HFF-Myc (cell line): ENCODE results near the gene ZP1.

Experiments used
- DNase-seq: peaks from one replicate; pipeline ENCODE4 v3.0.0-alpha.2; 2011; ENCODE audit warnings: low read depth; ENCODE audit errors: extremely low read depth
- H3K4me3 ChIP-seq: replicated peaks from 2 replicates; pipeline ENCODE4 v1.5.1; 2011; ENCODE audit warnings: low read depth, mild to moderate bottlenecking, control low read depth, low read length
- CTCF ChIP-seq: IDR thresholded peaks from 2 replicates; pipeline ENCODE4 v1.5.1; 2012; ENCODE audit warnings: mild to moderate bottlenecking, low read depth, low read length, control low read depth; ENCODE audit errors: missing control alignments

Gene ZP1

GRCh38 chr11:60923326-60923725 lies 56.0 kb downstream of the ZP1 start:
- DNase-seq: no peak
- no peak overlapping the region for H3K4me3 ChIP-seq
- no peak for TF ChIP-seq CTCF

GRCh38 chr11:60923800-60924109 lies 56.4 kb downstream of the ZP1 start:
- no peak for TF ChIP-seq CTCF
- H3K4me3 ChIP-seq: peak overlapping the region; percentile 75
- DNase-seq: no peak

GRCh38 chr11:60924110-60924905 lies 57.0 kb downstream of the ZP1 start, which contains the start of gene TMEM132A:
TSS of gene TMEM132A (plus strand) at chr11:60924460. CDS start at chr11:60924634, 174 bp downstream.
- peak; percentile 29 for DNase-seq
- H3K4me3 ChIP-seq: peak within 1 kb of the TSS; percentile 75
- TF ChIP-seq CTCF: no peak
